HepG2 (cell line): ENCODE measurements around the gene PRADC1. TPM values are rescaled to one million over a fixed set of nuclear protein-coding genes. Genes with fewer than 3 reads are reported as not detected.
A peak's percentile ranks its signal among the peaks of the same experiment; 100 is the strongest.

Experiments used
- HNRNPUL1 ChIP-seq: fragments of 200-400 bp; formaldehyde crosslinking; IDR thresholded peaks from 2 replicates; pipeline ENCODE4 v1.6.1; 2017; ENCODE audit warnings: low read depth, mild to moderate bottlenecking, low read length, moderate library complexity
- NFE2L2 ChIP-seq: fragments of 150-350 bp; IDR thresholded peaks from 2 replicates; pipeline ENCODE4 v1.6.1; 2014; ENCODE audit warnings: low read length
- POLR2AphosphoS2 ChIP-seq: IDR thresholded peaks from 2 replicates; pipeline ENCODE4 v1.6.1; 2011; ENCODE audit warnings: low read depth, low read length, improper control_type of control experiment
- RARA ChIP-seq: IDR thresholded peaks from 2 replicates; pipeline ENCODE4 v1.6.1; 2016; ENCODE audit warnings: missing genetic modification reagents, missing compliant biosample characterization
- SOX6 ChIP-seq, 2 experiments: fragments of 450-650 bp in 1 of 2; sonication (generic) in 1 of 2; formaldehyde crosslinking in 1 of 2; IDR thresholded peaks; 2 replicates each; pipeline versions ENCODE4 v1.4.0 to v1.6.1; 2017 to 2020; ENCODE audit warnings: antibody characterized with exemption in 1 of 2, mild to moderate bottlenecking in 1 of 2, missing genetic modification reagents in 1 of 2
- ZNF660 ChIP-seq: sonication (generic); formaldehyde crosslinking; IDR thresholded peaks from 2 replicates; pipeline ENCODE4 v1.5.1; 2020; ENCODE audit warnings: mild to moderate bottlenecking, low read depth, missing genetic modification reagents, borderline replicate concordance
- ZNF75D ChIP-seq: sonication (generic); formaldehyde crosslinking; IDR thresholded peaks from 2 replicates; pipeline ENCODE4 v1.8.1; 2023; ENCODE audit warnings: missing genetic modification reagents, mild to moderate bottlenecking, borderline replicate concordance
- polyA plus RNA-seq, 8 experiments: library from polyadenylated mRNA; depleted of rRNA in 3 of 8; stranded (reverse) in 7 of 8; unstranded in 1 of 8; fragments of >200 nt; fragmentation: Illumina TruSeq in 4 of 8; extraction: Trizol in 4 of 8; gene quantifications; 2 replicates each; pipeline versions ENCODE4 v1.2.1 to v1.2.3, GENCODE V29; 2011 to 2016; ENCODE audit warnings: low read depth in 4 of 8, missing spikeins in 1 of 8, mixed read lengths in 1 of 8; ENCODE audit not compliant: insufficient read depth in 1 of 8
- total RNA-seq, 5 experiments: library from RNA; depleted of rRNA; stranded (reverse); fragments of >200 nt; fragmentation: Illumina TruSeq; extraction: Trizol; gene quantifications; 2 replicates each; pipeline ENCODE4 v1.2.3, GENCODE V29; 2016; ENCODE audit warnings: low read depth in 1 of 5
- TF ChIP-seq, protein P1 (sequence below): sonication (generic); formaldehyde crosslinking; IDR thresholded peaks from 2 replicates; pipeline ENCODE4 v1.4.0; 2020; ENCODE audit warnings: mild to moderate bottlenecking, missing genetic modification reagents
- TF ChIP-seq, protein P2 (sequence below): sonication (generic); formaldehyde crosslinking; IDR thresholded peaks from 2 replicates; pipeline ENCODE4 v1.4.0; 2020; ENCODE audit warnings: missing genetic modification reagents, borderline replicate concordance
- TF ChIP-seq, protein P3 (sequence below): sonication (generic); formaldehyde crosslinking; IDR thresholded peaks from 2 replicates; pipeline ENCODE4 v1.9.0; 2022; ENCODE audit warnings: low read depth, missing genetic modification reagents
- TF ChIP-seq, protein P4 (sequence below): IDR thresholded peaks from 2 replicates; pipeline ENCODE4 v1.6.1; 2016; ENCODE audit warnings: missing biosample characterization, missing genetic modification reagents, low read depth
- TF ChIP-seq, protein P5 (sequence below): sonication (generic); formaldehyde crosslinking; IDR thresholded peaks from 2 replicates; pipeline ENCODE4 v1.4.0; 2020; ENCODE audit warnings: missing genetic modification reagents

PRADC1 gene
- total and polyA plus RNA-seq, 2 of the 13 experiments (the other 11 are each of a cell fraction or from before 2014, with no cell fraction given): 12.1 to 37.2 TPM

DNA sequence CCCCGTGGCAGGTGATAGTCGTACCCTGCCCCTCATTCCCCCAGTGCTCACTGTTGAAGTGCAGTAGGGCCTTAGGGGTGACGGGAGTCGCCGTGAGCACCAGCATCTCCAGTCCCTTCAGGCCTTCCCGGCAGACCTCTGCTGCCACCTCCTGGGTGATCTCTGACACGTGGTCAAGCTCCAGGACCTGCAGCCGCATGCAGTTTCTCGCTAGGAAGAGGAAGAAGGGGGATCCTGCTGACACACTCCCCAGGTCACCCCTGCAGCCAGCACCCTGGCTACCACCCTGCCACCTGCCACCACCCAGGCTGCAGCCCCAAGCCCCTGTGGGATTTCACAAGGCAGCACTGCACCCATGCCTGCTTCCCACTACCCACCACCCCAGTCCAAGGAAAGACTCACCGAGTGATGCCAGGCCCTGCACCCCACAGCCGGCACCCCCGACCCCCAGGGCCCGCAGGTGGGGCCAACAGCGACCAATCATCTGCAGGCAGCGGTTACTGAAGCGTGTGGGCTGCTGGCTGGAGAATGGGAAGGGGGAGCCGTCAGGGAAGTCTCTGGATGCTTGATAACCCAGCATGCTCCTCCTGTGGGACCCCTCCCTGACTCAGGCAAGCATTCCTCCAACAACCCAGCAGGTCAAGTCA is 27.4 kb upstream of the PRADC1 start (continued):
- TF ChIP-seq, protein P1, sequence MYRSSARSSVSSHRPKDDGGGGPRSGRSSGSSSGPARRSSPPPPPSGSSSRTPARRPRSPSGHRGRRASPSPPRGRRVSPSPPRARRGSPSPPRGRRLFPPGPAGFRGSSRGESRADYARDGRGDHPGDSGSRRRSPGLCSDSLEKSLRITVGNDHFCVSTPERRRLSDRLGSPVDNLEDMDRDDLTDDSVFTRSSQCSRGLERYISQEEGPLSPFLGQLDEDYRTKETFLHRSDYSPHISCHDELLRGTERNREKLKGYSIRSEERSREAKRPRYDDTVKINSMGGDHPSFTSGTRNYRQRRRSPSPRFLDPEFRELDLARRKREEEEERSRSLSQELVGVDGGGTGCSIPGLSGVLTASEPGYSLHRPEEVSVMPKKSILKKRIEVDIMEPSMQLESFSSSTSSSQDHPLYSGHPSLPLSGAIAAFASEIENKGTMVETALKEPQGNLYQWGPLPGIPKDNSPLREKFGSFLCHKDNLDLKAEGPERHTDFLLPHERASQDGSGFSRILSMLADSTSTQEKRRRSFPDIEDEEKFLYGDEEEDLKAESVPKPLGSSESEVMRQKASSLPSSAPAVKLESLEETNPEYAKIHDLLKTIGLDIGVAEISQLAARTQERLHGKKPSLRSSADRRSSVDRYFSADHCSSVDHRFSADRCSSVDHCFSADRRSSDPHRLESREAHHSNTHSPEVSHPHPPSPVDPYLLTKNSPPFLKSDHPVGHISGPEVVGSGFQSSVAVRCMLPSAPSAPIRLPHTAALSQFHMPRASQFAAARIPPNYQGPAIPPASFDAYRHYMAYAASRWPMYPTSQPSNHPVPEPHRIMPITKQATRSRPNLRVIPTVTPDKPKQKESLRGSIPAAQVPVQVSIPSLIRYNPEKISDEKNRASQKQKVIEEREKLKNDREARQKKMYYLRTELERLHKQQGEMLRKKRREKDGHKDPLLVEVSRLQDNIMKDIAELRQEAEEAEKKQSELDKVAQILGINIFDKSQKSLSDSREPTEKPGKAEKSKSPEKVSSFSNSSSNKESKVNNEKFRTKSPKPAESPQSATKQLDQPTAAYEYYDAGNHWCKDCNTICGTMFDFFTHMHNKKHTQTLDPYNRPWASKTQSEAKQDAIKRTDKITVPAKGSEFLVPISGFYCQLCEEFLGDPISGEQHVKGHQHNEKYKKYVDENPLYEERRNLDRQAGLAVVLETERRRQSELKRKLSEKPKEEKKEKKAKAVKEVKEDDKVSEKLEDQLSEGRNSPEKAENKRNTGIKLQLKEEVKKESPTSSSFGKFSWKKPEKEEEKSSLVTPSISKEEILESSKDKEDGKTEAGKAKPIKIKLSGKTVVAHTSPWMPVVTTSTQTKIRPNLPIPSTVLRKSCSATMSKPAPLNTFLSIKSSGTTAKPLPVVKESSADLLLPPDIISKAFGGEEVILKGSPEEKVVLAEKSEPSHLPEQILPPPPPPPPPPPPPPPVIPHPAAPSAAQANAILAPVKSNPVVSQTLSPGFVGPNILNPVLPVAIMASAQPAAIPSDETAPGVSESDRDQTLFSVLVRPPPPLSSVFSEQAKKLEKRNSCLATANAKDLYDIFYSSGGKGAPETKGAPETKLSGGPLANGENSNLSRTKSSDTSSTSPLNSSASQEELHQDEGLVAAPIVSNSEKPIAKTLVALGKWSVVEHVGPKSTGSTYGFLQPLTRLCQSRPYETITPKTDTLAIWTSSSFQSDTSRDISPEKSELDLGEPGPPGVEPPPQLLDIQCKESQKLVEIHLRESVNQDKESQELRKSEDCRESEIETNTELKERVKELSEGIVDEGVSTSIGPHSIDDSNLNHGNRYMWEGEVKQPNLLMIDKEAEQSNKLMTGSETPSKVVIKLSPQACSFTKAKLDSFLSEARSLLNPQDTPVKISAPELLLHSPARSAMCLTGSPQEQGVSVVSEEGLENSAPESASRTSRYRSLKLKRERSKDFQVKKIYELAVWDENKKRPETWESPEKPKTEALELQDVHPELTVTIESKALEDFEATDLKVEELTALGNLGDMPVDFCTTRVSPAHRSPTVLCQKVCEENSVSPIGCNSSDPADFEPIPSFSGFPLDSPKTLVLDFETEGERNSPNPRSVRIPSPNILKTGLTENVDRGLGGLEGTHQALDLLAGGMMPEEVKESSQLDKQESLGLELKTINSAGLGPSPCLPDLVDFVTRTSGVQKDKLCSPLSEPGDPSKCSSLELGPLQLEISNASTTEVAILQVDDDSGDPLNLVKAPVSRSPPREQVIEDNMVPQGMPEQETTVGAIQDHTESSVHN (CRISPR knock-in tag): no peak; the same call in 1 of the 2 replicates
- TF ChIP-seq, protein P2, sequence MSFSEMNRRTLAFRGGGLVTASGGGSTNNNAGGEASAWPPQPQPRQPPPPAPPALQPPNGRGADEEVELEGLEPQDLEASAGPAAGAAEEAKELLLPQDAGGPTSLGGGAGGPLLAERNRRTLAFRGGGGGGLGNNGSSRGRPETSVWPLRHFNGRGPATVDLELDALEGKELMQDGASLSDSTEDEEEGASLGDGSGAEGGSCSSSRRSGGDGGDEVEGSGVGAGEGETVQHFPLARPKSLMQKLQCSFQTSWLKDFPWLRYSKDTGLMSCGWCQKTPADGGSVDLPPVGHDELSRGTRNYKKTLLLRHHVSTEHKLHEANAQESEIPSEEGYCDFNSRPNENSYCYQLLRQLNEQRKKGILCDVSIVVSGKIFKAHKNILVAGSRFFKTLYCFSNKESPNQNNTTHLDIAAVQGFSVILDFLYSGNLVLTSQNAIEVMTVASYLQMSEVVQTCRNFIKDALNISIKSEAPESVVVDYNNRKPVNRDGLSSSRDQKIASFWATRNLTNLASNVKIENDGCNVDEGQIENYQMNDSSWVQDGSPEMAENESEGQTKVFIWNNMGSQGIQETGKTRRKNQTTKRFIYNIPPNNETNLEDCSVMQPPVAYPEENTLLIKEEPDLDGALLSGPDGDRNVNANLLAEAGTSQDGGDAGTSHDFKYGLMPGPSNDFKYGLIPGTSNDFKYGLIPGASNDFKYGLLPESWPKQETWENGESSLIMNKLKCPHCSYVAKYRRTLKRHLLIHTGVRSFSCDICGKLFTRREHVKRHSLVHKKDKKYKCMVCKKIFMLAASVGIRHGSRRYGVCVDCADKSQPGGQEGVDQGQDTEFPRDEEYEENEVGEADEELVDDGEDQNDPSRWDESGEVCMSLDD (CRISPR knock-in tag): no peak
- TF ChIP-seq ZNF75D (CRISPR knock-in tag) (no peak), RARA (CRISPR knock-in tag) (no peak), SOX6 (IDR thresholded peaks at IDR 0.05) (no peak), SOX6 (CRISPR knock-in tag; IDR thresholded peaks at IDR 0.05) (peak; percentile 21; the same call in 1 of the 2 replicates), NFE2L2 (no peak), POLR2AphosphoS2 (no peak), HNRNPUL1 (no peak), ZNF660 (CRISPR knock-in tag) (no peak)
- TF ChIP-seq, protein P3, sequence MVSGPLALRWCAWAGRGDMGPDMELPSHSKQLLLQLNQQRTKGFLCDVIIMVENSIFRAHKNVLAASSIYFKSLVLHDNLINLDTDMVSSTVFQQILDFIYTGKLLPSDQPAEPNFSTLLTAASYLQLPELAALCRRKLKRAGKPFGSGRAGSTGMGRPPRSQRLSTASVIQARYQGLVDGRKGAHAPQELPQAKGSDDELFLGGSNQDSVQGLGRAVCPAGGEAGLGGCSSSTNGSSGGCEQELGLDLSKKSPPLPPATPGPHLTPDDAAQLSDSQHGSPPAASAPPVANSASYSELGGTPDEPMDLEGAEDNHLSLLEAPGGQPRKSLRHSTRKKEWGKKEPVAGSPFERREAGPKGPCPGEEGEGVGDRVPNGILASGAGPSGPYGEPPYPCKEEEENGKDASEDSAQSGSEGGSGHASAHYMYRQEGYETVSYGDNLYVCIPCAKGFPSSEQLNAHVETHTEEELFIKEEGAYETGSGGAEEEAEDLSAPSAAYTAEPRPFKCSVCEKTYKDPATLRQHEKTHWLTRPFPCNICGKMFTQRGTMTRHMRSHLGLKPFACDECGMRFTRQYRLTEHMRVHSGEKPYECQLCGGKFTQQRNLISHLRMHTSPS (CRISPR knock-in tag): no peak
- TF ChIP-seq, protein P4, sequence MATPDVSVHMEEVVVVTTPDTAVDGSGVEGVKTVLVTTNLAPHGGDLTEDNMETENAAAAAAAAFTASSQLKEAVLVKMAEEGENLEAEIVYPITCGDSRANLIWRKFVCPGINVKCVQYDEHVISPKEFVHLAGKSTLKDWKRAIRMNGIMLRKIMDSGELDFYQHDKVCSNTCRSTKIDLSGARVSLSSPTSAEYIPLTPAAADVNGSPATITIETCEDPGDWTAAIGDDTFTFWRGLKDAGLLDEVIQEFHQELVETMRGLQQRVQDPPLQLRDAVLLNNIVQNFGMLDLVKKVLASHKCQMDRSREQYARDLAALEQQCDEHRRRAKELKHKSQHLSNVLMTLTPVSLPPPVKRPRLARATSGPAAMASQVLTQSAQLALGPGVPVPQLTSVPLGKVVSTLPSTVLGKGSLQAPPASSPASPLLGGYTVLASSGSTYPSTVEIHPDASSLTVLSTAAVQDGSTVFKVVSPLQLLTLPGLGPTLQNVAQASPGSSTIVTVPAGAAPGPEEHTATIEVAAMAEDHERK (CRISPR knock-in tag): no peak
- TF ChIP-seq, protein P5, sequence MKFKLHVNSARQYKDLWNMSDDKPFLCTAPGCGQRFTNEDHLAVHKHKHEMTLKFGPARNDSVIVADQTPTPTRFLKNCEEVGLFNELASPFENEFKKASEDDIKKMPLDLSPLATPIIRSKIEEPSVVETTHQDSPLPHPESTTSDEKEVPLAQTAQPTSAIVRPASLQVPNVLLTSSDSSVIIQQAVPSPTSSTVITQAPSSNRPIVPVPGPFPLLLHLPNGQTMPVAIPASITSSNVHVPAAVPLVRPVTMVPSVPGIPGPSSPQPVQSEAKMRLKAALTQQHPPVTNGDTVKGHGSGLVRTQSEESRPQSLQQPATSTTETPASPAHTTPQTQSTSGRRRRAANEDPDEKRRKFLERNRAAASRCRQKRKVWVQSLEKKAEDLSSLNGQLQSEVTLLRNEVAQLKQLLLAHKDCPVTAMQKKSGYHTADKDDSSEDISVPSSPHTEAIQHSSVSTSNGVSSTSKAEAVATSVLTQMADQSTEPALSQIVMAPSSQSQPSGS (CRISPR knock-in tag): peak; percentile 23; the same call in 1 of the 2 replicates
